Neural cell (in vitro differentiated cells): ENCODE measurements around the gene SLC5A2. TPM values are rescaled to one million over a fixed set of nuclear protein-coding genes. Genes with fewer than 3 reads are reported as not detected.

Source experiments
- H2AFZ ChIP-seq: fragments of 200-600, 300-800 bp; sonication (generic), shearing (Covaris generic); 2 replicates; pipeline ENCODE4 v1.6.0; 2014; ENCODE audit warnings: low read depth, mild to moderate bottlenecking, antibody characterized with exemption, low read length, moderate library complexity
- H3F3A ChIP-seq: fragments of 200-600 bp; shearing (Covaris generic); 2 replicates; pipeline ENCODE4 v1.6.1; 2016; ENCODE audit warnings: mild to moderate bottlenecking, moderate library complexity, mixed read lengths, antibody characterized with exemption, low read length; ENCODE audit not compliant: insufficient read depth, poor library complexity, severe bottlenecking
- H3K27ac ChIP-seq: fragments of 200-600, 300-800 bp; sonication (generic), shearing (Covaris generic); 2 replicates; pipeline ENCODE4 v1.5.1; 2014; ENCODE audit warnings: mild to moderate bottlenecking, low read length, moderate library complexity
- H3K27me3 ChIP-seq: fragments of 300-800, 200-600 bp; sonication (generic), shearing (Covaris generic); 2 replicates; pipeline ENCODE4 v1.6.0; 2014; ENCODE audit warnings: mild to moderate bottlenecking, low read depth, low read length, moderate library complexity; ENCODE audit not compliant: insufficient read depth
- H3K36me3 ChIP-seq: fragments of 300-800, 200-600 bp; sonication (generic), shearing (Covaris generic); 2 replicates; pipeline ENCODE4 v1.5.1; 2014; ENCODE audit warnings: mild to moderate bottlenecking, antibody characterized with exemption, low read length, moderate library complexity; ENCODE audit not compliant: insufficient read depth
- H3K4me2 ChIP-seq: fragments of 300-800, 200-600 bp; sonication (generic), shearing (Covaris generic); 2 replicates; pipeline ENCODE4 v1.6.0; 2014; ENCODE audit warnings: mild to moderate bottlenecking, low read length
- H3K4me3 ChIP-seq: fragments of 300-800, 200-600 bp; sonication (generic), shearing (Covaris generic); 2 replicates; pipeline ENCODE4 v1.5.1; 2014; ENCODE audit warnings: mild to moderate bottlenecking, low read length, moderate library complexity
- H3K79me2 ChIP-seq: fragments of 200-600 bp; shearing (Covaris generic); replicated peaks from 2 replicates; pipeline ENCODE4 v1.6.0; 2014; ENCODE audit warnings: mild to moderate bottlenecking, low read length, moderate library complexity; ENCODE audit not compliant: insufficient read depth
- H3K9ac ChIP-seq: fragments of 300-800, 200-600 bp; sonication (generic), shearing (Covaris generic); 2 replicates; pipeline ENCODE4 v1.6.1; 2016; ENCODE audit warnings: mild to moderate bottlenecking, low read length, mixed read lengths
- H3K9me2 ChIP-seq: fragments of 200-600 bp; shearing (Covaris generic); 2 replicates; pipeline ENCODE4 v1.6.1; 2016; ENCODE audit warnings: mild to moderate bottlenecking, low read length, mixed read lengths; ENCODE audit not compliant: insufficient read depth
- H3K9me3 ChIP-seq: fragments of 200-600, 300-800 bp; sonication (generic), shearing (Covaris generic); 2 replicates; pipeline ENCODE4 v1.6.1; 2016; ENCODE audit warnings: mild to moderate bottlenecking, mixed run types, low read length, moderate library complexity, mixed read lengths
- H4K20me1 ChIP-seq: fragments of 200-600 bp; shearing (Covaris generic); 2 replicates; pipeline ENCODE4 v1.6.1; 2016; ENCODE audit warnings: mild to moderate bottlenecking, mixed run types; ENCODE audit not compliant: insufficient read depth
- CTCF ChIP-seq: fragments of 450-650 bp; IDR thresholded peaks from 2 replicates; pipeline ENCODE4 v1.5.1; 2014; ENCODE audit warnings: antibody characterized with exemption, mild to moderate bottlenecking, moderate library complexity; ENCODE audit not compliant: poor library complexity, severe bottlenecking
- EP300 ChIP-seq: fragments of 450-650 bp; conservative IDR thresholded peaks from 2 replicates; pipeline ENCODE4 v1.6.1; 2014; ENCODE audit warnings: antibody characterized with exemption, mild to moderate bottlenecking, moderate library complexity; ENCODE audit not compliant: poor library complexity, severe bottlenecking
- EZH2 ChIP-seq: fragments of 200-600, 300-800 bp; shearing (Covaris generic), sonication (generic); IDR thresholded peaks from 2 replicates; pipeline ENCODE4 v1.6.1; 2014; ENCODE audit warnings: antibody characterized with exemption, low read length, borderline replicate concordance, mild to moderate bottlenecking; ENCODE audit not compliant: insufficient read depth, poor library complexity, severe bottlenecking
- MXI1 ChIP-seq: fragments of 450-650 bp; conservative IDR thresholded peaks from 2 replicates; pipeline ENCODE4 v1.6.1; 2014; ENCODE audit warnings: antibody characterized with exemption, mild to moderate bottlenecking; ENCODE audit not compliant: poor library complexity, severe bottlenecking
- POLR2AphosphoS5 ChIP-seq: IDR thresholded peaks from 2 replicates; pipeline ENCODE4 v1.6.1; 2012
- RAD21 ChIP-seq: fragments of 450-650 bp; conservative IDR thresholded peaks from 2 replicates; pipeline ENCODE4 v1.6.1; 2014; ENCODE audit warnings: antibody characterized with exemption, mild to moderate bottlenecking, moderate library complexity
- REST ChIP-seq: IDR thresholded peaks from 2 replicates; pipeline ENCODE4 v1.6.1; 2012; ENCODE audit warnings: borderline replicate concordance
- SMC3 ChIP-seq: fragments of 450-650 bp; conservative IDR thresholded peaks from 2 replicates; pipeline ENCODE4 v1.6.1; 2014; ENCODE audit warnings: antibody characterized with exemption, mild to moderate bottlenecking, moderate library complexity; ENCODE audit not compliant: poor library complexity
- TAF1 ChIP-seq: IDR thresholded peaks from 2 replicates; pipeline ENCODE4 v1.6.1; 2012; ENCODE audit warnings: low read depth
- polyA plus RNA-seq: library from polyadenylated mRNA; depleted of rRNA; stranded (reverse); fragments of >200 nt; gene quantifications from 2 replicates; pipeline ENCODE4 v1.2.3, GENCODE V29; 2014

Gene SLC5A2
- polyA plus RNA-seq, 1 donor from 2014 or later: not detected

- Histone ChIP-seq H3F3A (no peaks in the 10 kb centered on the region), H3K79me2 (no peaks in the 10 kb centered on the region), H3K27ac (no peak overlapping the region), H3K4me2 (no peak overlapping the region), H3K9me3 (no peaks in the 10 kb centered on the region), H2AFZ (no peak overlapping the region), H3K9ac (no peak overlapping the region), H3K4me3 (no peak overlapping the region), H4K20me1 (no peaks in the 10 kb centered on the region), H3K27me3 (no peaks in the 10 kb centered on the region), H3K36me3 (no peaks in the 10 kb centered on the region), H3K9me2 (no peaks in the 10 kb centered on the region)
- TF ChIP-seq CTCF (no peak), TAF1 (no peak), RAD21 (no peak), SMC3 (no peak), EZH2 (no peak), EP300 (no peak), MXI1 (no peak), REST (no peak), POLR2AphosphoS5 (no peak)
Measured at GRCh38 chr16:31519759-31520431, 37.0 kb downstream of the SLC5A2 start.

- Histone ChIP-seq H3K27me3 (no peaks in the 10 kb centered on the region), H4K20me1 (no peaks in the 10 kb centered on the region), H3K36me3 (no peaks in the 10 kb centered on the region), H3F3A (no peaks in the 10 kb centered on the region), H3K27ac (no peak overlapping the region), H3K4me2 (no peak overlapping the region), H3K9ac (no peak overlapping the region), H3K79me2 (no peaks in the 10 kb centered on the region), H3K9me3 (no peaks in the 10 kb centered on the region), H3K4me3 (no peak overlapping the region), H2AFZ (no peak overlapping the region), H3K9me2 (no peaks in the 10 kb centered on the region)
- TF ChIP-seq SMC3 (no peak), EZH2 (no peak), REST (no peak), POLR2AphosphoS5 (no peak), EP300 (no peak), TAF1 (no peak), CTCF (no peak), MXI1 (no peak), RAD21 (no peak)
Measured at GRCh38 chr16:31521368-31521767, 38.4 kb downstream of the SLC5A2 start.
